Activated CD4-positive, alpha-beta T cell treated with anti-CD3 and anti-CD28 coated beads, Interleukin-2, amount 10 ng/mL, durations not matched to agents 24 days and 14 days (primary cell): ENCODE data around the gene SLC43A1. TPM values are rescaled to one million over a fixed set of nuclear protein-coding genes. Genes with fewer than 3 reads are reported as not detected.

Source experiments
- DNase-seq: peaks from one replicate; pipeline ENCODE4 v3.0.0; 2022
- H3K27ac Mint-ChIP-seq: one replicate; pipeline ENCODE4 v1.8.0; 2022; ENCODE audit warnings: mild to moderate bottlenecking, mixed read lengths
- H3K27me3 Mint-ChIP-seq: one replicate; pipeline ENCODE4 v1.8.0; 2022; ENCODE audit warnings: mixed read lengths
- H3K36me3 Mint-ChIP-seq: one replicate; pipeline ENCODE4 v1.8.0; 2022; ENCODE audit warnings: low read depth, mild to moderate bottlenecking, mixed read lengths
- H3K4me1 Mint-ChIP-seq: one replicate; pipeline ENCODE4 v1.8.0; 2021; ENCODE audit warnings: mixed read lengths
- H3K4me3 Mint-ChIP-seq: one replicate; pipeline ENCODE4 v1.8.0; 2022; ENCODE audit warnings: mild to moderate bottlenecking, moderate library complexity, mixed read lengths
- H3K9me3 Mint-ChIP-seq: one replicate; pipeline ENCODE4 v1.8.0; 2021; ENCODE audit warnings: mixed read lengths
- intact Hi-C: fragments of 100-400 bp; cut with micrococcal nuclease; formaldehyde crosslinking; loops from one replicate; pipeline ENCODE4 v1.15.1; 2023
- total RNA-seq: library from RNA; stranded (reverse); gene quantifications from 2 replicates; pipeline ENCODE4 v1.2.3, GENCODE V29; 2022

SLC43A1 gene
- total RNA-seq, 1 donor from 2014 or later = 35.8 TPM

DNA sequence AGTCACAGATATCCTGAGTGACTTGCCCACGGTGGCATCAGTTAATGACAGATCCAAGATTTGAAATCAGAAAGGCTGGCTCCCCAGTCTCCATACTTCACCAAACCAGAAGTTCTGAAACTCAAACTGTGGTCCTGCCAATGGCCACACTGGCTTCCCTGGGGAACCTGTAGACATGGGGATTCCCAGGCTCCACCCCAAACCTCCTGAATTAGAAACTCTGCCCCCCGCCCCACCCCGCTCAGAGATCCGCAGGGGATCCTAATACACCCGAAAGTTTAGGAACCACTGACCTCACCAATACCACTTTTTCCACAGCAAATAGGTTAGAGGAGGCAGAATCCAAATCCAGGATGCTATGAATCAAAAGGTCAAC lies 39.8 kb downstream of the SLC43A1 start:
- H3K36me3 Mint-ChIP-seq = no peaks in the 10 kb centered on the region
- H3K9me3 Mint-ChIP-seq = no peaks in the 10 kb centered on the region
- H3K4me3 Mint-ChIP-seq = peak overlapping the region; percentile 67
- peaks cover 19% of the 10 kb centered on the region for H3K4me1 Mint-ChIP-seq
- H3K27ac Mint-ChIP-seq = no peak overlapping the region
- DNase-seq = no peak
- intact Hi-C loops = no loop called here
- peaks cover 51% of the 10 kb centered on the region for H3K27me3 Mint-ChIP-seq

DNA sequence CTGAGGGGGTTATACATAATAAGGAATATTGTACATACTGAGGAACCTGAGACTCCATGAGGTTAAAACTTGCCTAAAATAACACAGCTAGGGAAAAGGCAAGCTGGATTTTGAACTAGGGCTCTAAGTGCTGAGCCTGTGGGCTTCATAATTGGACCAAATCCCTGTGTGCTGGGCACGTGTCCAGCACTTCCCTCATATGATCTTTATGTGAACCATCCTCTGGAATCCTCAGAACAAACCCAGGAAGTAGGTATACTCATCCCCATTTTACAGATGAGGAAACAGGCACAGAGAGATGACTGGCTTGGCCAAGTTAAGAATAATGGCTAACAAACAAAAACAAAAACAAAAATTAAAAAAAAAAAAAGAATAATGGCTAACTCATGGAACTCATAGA lies 40.3 kb downstream of the SLC43A1 start:
- Mint-ChIP-seq H3K27ac (no peak overlapping the region), H3K4me1 (peaks cover 18% of the 10 kb centered on the region), H3K27me3 (peaks cover 48% of the 10 kb centered on the region), H3K9me3 (no peaks in the 10 kb centered on the region), H3K4me3 (no peak overlapping the region), H3K36me3 (no peaks in the 10 kb centered on the region)
- intact Hi-C loops = no loop called here
- DNase-seq = no peak

DNA sequence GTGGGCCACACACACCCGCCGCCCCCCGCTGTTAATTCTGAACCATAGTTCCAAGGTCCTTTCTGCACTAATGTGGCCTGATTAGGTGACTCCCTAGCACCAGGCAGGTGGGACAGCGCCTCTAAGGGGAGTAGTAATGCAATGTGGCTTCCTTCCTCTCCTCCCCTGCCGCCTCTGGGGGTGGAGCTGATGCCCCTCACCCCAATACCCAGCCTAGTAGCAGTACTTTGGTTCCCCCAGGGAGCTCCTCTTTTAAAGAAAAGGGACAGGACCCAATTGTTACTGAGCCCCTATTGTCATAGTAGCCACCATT lies 40.7 kb downstream of the SLC43A1 start:
- intact Hi-C loops = no loop called here
- Mint-ChIP-seq H3K36me3 (no peaks in the 10 kb centered on the region), H3K9me3 (no peaks in the 10 kb centered on the region), H3K27me3 (peaks cover 46% of the 10 kb centered on the region), H3K4me3 (no peak overlapping the region), H3K4me1 (peaks cover 16% of the 10 kb centered on the region), H3K27ac (no peak overlapping the region)
- no peak for DNase-seq

DNA sequence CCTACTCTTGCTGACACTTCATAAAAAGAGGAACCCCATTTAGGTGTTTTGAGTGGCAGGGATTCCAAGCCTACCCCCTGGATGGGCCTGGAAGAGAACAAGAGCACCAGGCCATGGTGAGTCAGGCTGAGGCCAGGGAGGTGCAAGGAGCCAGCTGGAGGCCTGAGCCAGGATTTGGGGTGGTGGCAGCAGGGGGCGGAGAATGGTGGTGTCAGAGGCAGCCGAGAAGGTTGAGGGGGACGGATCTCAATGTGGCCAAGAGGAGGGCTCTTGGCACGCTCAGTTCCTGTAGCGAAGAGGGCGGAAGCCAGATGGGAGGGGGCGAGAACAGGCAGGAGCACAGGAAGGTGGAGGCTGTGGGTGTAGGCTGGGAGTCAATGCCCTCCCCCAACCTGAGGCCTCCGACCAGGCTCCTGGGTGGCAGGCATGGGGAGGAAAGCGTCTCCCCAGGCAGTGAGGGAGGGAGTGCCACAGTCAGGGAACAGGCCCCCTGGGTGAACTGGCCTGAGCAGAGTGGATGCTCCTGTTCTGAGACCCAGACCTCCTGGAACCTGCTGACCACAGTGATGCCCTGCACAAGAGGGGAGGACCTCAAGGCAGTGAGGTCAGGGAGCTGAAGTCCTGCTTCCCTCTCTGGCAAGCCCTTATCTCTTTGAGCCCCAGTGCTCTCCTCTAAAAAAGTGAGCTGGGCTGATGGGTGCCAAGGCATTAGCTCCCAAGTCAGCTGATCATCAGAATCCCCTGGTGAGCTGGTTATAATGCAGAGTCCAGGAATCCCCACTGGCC lies 41.3 kb downstream of the SLC43A1 start:
- H3K27ac Mint-ChIP-seq = peak overlapping the region; percentile 70
- H3K36me3 Mint-ChIP-seq = no peaks in the 10 kb centered on the region
- H3K4me3 Mint-ChIP-seq = peak overlapping the region; percentile 44
- H3K9me3 Mint-ChIP-seq = no peaks in the 10 kb centered on the region
- peaks cover 16% of the 10 kb centered on the region for H3K4me1 Mint-ChIP-seq
- peaks cover 41% of the 10 kb centered on the region for H3K27me3 Mint-ChIP-seq
- intact Hi-C loops = no loop called here
- peak; percentile 80 for DNase-seq

DNA sequence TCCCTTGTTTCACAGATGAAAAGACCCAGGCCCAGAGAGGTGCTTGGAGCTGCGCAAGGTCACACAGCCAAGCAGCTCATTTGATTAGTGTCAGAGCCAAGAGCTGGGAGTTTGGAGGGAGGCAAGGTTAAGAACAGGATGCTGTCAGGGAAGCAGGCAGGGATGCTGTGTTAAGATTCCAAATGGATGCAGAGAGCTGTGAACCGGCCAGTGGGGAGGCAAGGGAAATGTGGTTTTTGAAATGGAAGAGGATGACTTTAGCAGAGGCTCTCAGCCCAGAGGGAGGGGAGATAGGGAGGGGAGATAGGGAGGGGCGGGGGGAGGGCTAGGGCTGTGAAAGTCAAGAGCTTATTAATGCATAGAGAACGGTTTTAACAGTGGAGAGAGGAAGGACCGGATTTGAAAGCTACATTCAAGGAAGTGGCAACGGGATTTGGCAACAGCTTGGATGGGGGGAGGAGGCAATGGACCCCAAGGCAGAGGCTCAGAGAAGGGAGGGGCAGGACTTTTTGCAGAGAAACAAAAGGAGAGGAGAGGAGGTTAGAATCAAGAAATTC lies 42.1 kb downstream of the SLC43A1 start:
- no peak for DNase-seq
- no peak overlapping the region for H3K4me3 Mint-ChIP-seq
- no peaks in the 10 kb centered on the region for H3K36me3 Mint-ChIP-seq
- H3K9me3 Mint-ChIP-seq = no peaks in the 10 kb centered on the region
- H3K27me3 Mint-ChIP-seq = peaks cover 39% of the 10 kb centered on the region
- intact Hi-C loops = no loop called here
- peaks cover 16% of the 10 kb centered on the region for H3K4me1 Mint-ChIP-seq
- no peak overlapping the region for H3K27ac Mint-ChIP-seq

DNA sequence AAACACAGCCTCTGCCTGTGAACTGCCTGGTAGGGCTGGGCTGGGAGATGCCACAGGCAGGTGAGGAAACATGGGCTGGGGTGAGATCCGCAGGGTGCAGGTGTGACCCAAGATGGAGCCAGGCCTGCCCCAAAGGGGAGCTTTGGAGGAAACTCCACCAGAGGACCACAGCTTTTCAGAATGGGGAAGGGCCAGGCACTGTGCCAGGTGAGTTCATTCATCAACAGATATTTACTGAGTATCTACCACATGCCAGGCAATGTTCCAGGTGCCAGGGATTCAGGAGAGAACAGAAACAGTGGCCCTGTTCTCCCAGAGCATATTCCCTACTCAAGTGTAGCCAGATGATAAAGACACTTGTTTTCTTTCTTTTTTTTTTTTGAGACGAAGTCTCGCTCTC lies 44.0 kb downstream of the SLC43A1 start:
- Mint-ChIP-seq H3K9me3 (no peaks in the 10 kb centered on the region), H3K36me3 (no peaks in the 10 kb centered on the region), H3K27ac (no peak overlapping the region), H3K4me1 (peaks cover 16% of the 10 kb centered on the region), H3K4me3 (no peak overlapping the region), H3K27me3 (peaks cover 24% of the 10 kb centered on the region)
- no peak for DNase-seq
- intact Hi-C loops = no loop called here

DNA sequence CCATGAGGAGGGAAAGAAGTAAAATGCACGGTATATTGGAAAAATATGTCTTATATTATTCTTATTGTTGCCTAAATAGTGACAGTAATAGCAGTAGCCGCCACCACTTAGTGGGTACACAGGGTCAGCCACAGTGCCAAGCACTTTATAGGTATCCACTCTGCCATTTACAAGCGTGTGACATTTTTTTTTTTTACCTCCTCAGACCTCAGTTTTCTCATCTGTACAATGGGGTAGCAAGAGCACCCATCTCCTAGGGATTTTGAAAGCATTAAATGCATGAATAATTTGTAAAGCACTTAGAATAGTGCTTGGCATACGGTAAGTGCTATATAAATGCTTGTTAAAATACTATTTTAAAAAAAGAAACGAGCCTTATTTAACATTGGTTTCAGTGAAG lies 46.2 kb downstream of the SLC43A1 start:
- H3K4me3 Mint-ChIP-seq = no peak overlapping the region
- intact Hi-C loops = no loop called here
- peaks cover 12% of the 10 kb centered on the region for H3K27me3 Mint-ChIP-seq
- H3K4me1 Mint-ChIP-seq = peaks cover 6% of the 10 kb centered on the region
- no peak for DNase-seq
- H3K27ac Mint-ChIP-seq = no peak overlapping the region
- H3K36me3 Mint-ChIP-seq = no peaks in the 10 kb centered on the region
- no peaks in the 10 kb centered on the region for H3K9me3 Mint-ChIP-seq

DNA sequence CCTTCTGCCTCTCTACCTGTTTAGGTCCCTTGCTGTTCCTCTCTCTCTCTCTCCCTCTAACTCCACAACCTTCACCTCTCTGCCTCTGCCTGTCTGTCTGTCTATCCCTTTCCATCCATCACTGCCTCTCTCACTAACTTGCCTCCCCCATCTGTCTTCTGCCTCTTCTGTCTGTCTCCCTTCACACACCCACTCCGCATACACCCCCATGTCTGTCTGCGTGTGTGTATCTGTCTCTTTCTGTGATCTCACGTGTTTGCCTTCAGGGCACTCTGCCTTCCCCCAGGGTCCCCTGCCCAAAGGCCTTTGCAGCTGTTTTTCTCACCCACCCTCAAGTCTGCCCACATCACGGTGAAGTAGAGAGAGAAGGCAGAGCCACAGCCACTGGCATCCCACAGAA lies 47.2 kb downstream of the SLC43A1 start:
- no peak for DNase-seq
- H3K4me3 Mint-ChIP-seq = no peak overlapping the region
- H3K36me3 Mint-ChIP-seq = no peaks in the 10 kb centered on the region
- no peaks in the 10 kb centered on the region for H3K9me3 Mint-ChIP-seq
- no peaks in the 10 kb centered on the region for H3K4me1 Mint-ChIP-seq
- H3K27me3 Mint-ChIP-seq = peaks cover 10% of the 10 kb centered on the region
- intact Hi-C loops = no loop called here
- no peak overlapping the region for H3K27ac Mint-ChIP-seq

DNA sequence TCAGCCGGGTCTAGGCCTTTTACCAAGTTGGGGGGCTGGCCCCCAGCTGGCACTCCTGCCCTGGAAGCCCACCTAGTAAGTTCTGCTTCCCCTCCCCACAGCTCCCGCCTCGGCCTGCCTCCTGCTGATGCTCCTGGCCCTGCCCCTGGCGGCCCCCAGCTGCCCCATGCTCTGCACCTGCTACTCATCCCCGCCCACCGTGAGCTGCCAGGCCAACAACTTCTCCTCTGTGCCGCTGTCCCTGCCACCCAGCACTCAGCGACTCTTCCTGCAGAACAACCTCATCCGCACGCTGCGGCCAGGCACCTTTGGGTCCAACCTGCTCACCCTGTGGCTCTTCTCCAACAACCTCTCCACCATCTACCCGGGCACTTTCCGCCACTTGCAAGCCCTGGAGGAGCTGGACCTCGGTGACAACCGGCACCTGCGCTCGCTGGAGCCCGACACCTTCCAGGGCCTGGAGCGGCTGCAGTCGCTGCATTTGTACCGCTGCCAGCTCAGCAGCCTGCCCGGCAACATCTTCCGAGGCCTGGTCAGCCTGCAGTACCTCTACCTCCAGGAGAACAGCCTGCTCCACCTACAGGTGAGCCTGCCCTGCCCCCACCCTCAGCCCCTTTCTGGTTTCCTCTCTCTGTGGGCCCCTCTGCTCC lies 47.9 kb downstream of the SLC43A1 start:
- Mint-ChIP-seq H3K4me1 (no peaks in the 10 kb centered on the region), H3K27me3 (peaks cover 14% of the 10 kb centered on the region), H3K36me3 (no peaks in the 10 kb centered on the region), H3K9me3 (no peaks in the 10 kb centered on the region), H3K4me3 (no peak overlapping the region), H3K27ac (no peak overlapping the region)
- no peak for DNase-seq
- intact Hi-C loops = no loop called here

DNA sequence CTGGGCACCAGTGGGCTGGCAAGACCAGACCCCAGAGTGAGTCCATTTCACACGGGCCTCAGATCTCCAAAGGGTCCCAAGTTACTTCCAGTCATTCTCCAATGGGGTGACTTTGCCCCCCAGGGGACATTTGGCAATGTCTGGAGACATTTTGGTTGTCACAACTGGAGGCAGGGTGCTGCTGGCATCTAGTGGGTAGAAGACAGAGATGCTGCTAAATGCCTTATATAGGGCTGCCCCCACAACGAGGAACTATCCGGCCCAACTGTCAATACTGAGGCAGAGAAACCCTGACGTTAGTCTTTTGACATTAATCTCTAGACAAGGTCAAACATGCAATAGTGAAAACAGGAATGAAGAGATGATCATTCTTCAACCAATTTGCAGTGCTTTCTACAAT lies 48.8 kb downstream of the SLC43A1 start:
- H3K4me3 Mint-ChIP-seq = no peak overlapping the region
- H3K4me1 Mint-ChIP-seq = peaks cover under 1% of the 10 kb centered on the region
- H3K27me3 Mint-ChIP-seq = peaks cover 22% of the 10 kb centered on the region
- H3K36me3 Mint-ChIP-seq = no peaks in the 10 kb centered on the region
- no peak overlapping the region for H3K27ac Mint-ChIP-seq
- H3K9me3 Mint-ChIP-seq = no peaks in the 10 kb centered on the region
- intact Hi-C loops = no loop called here
- no peak for DNase-seq

DNA sequence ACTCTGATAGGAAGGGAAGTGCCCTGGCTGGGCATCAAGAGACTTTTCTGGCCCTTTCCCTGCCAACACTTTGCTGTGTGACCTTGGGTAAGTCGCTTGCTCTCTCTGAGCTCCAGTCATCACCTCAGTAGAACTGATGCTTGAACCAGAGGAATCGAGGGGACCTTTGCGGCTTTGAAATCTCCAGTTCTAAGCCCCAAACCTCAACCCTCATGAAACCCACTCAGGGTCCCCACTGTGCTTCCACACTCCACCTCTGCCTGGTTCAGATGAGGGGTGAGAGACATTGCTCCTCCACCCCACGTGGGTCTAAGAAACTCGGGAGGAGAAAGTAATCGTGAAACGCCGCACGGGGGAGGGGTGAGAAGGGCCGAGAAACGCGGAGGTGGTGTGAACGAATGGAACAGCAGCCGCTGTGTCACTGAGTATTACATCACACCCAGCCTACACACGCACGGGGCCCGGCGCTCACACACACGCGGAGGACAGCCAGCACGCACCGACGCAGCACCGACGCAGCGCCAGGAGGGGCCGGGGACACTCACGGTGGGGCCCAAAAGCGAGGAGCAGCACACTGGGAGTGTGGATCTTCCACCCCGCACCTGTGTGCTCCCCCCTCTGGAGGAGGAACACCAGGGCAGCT lies 50.8 kb downstream of the SLC43A1 start:
- intact Hi-C loops = no loop called here

DNA sequence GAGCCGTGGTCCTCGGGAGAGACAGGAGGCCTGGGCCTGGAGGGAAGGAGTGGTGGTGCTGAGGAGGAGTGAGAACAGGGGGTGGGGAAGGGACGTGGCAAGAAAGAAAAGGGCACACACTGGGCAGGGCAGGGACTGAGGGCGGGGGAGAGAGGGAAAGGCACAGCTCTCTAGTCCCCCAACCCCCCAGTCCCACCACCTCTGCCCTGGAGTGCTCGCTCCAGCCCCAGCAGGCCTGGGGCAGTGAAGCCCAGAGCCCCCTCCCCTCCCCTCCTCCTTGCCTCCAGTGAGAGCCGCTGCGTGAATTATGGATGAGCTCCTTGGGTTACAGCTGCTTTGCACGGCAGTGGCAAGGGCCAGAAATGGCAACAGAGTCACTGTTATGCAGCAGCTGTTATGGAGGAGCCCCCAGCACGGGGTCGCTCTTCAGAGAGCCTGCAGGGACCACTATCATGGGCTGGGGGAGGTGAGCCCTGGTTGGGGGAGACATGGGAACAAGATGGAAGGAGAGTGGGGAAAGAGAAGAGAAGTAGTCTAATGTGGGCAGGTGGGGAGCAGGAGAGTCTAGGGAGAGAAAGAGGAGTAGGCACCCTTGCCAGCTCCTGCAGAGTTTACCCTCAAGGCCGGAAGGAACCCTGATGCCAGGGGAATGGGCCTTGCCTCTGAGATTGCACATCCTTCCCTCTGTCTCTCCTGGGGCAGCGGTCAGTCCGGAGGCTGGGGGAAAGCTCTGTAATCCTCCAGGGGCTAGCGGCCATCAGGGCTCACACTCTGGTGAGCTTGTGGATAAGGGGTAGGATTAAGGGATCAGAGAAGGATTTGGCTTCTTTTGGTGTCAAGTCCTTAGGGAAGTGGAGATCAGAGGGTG lies 51.6 kb downstream of the SLC43A1 start:
- Mint-ChIP-seq H3K36me3 (no peaks in the 10 kb centered on the region), H3K4me3 (no peak overlapping the region), H3K27me3 (peaks cover 38% of the 10 kb centered on the region), H3K9me3 (no peaks in the 10 kb centered on the region), H3K4me1 (peaks cover 12% of the 10 kb centered on the region), H3K27ac (no peak overlapping the region)
- no peak for DNase-seq
- intact Hi-C loops = no loop called here

More for the DNA sequence above, 50.8 kb downstream of the SLC43A1 start:
- Mint-ChIP-seq H3K9me3 (no peaks in the 10 kb centered on the region), H3K27me3 (peaks cover 33% of the 10 kb centered on the region), H3K4me3 (no peak overlapping the region), H3K27ac (no peak overlapping the region), H3K36me3 (no peaks in the 10 kb centered on the region), H3K4me1 (peaks cover 8% of the 10 kb centered on the region)
- no peak for DNase-seq

DNA sequence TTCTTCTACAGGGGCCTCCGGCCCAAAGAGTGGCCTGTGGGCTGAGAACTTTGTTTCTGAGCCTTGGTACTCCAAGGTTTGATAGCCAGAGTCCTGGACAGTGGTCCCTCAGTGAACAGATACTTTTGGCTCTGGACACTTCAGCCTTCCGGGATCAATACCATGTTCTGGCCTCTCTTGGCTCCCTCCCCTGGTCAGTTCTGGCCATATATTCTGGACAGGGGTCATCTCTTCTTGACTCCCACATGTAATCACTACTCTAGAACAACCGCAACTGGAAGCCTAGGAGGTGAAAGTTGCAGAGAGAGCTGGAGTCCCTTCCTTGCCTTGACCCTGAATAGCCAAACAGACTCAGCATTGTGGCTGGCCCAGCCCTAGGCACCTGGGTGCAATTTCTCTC lies 52.9 kb downstream of the SLC43A1 start:
- H3K36me3 Mint-ChIP-seq = no peaks in the 10 kb centered on the region
- H3K27me3 Mint-ChIP-seq = peaks cover 47% of the 10 kb centered on the region
- H3K9me3 Mint-ChIP-seq = no peaks in the 10 kb centered on the region
- H3K4me1 Mint-ChIP-seq = peaks cover 20% of the 10 kb centered on the region
- no peak overlapping the region for H3K27ac Mint-ChIP-seq
- DNase-seq = no peak
- H3K4me3 Mint-ChIP-seq = no peak overlapping the region
- intact Hi-C loops = no loop called here
